ENCODE measurements around the gene GDAP2. TPM values are rescaled to one million over a fixed set of nuclear protein-coding genes. Genes with fewer than 3 reads are reported as not detected.

Gene GDAP2
- total RNA-seq, 2 donors from 2014 or later, result 14.4 to 26.6 TPM

DNA sequence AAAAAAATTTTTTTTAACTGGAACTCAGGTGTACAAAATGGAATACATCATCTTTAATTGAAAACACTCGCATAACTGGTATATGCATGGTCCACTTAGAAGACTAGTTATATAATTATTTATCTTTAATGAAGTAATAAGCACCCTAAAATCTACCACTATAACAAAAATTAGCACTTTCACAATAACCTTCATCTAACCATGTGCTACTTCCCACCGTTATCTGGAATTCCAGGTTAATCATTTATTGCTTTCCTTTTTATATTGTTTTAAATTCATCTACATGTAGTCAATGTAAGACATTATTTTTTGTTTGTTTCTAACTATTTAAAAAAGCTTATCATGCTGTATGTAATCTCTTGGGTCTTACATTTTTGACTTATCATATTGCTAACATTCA is 39.0 kb downstream of the GDAP2 start:
- Histone ChIP-seq H3K4me1 (replicated peaks) (no peaks in the 10 kb centered on the region), H3K27me3 (replicated peaks; ENCODE audit: insufficient read depth) (no peaks in the 10 kb centered on the region), H3K9me3 (no peaks in the 10 kb centered on the region), H3K27ac (no peak overlapping the region), H3K4me3 (no peak overlapping the region), H3K36me3 (no peaks in the 10 kb centered on the region)
- 92% methylated on average over 2 of the region's 2 CpGs for WGBS
- intact Hi-C loops (cut with DNase I), result loop anchor here (5.0 kb wide), 1 partner anchor 358 kb away; no protein-coding TSS in a partner anchor
- DNase-seq (ENCODE audit: low spot score), result no peak
- TF ChIP-seq POLR2AphosphoS5 (IDR thresholded peaks at IDR 0.05) (no peak), POLR2A (IDR thresholded peaks at IDR 0.05) (no peak)
- TF ChIP-seq, protein P1, sequence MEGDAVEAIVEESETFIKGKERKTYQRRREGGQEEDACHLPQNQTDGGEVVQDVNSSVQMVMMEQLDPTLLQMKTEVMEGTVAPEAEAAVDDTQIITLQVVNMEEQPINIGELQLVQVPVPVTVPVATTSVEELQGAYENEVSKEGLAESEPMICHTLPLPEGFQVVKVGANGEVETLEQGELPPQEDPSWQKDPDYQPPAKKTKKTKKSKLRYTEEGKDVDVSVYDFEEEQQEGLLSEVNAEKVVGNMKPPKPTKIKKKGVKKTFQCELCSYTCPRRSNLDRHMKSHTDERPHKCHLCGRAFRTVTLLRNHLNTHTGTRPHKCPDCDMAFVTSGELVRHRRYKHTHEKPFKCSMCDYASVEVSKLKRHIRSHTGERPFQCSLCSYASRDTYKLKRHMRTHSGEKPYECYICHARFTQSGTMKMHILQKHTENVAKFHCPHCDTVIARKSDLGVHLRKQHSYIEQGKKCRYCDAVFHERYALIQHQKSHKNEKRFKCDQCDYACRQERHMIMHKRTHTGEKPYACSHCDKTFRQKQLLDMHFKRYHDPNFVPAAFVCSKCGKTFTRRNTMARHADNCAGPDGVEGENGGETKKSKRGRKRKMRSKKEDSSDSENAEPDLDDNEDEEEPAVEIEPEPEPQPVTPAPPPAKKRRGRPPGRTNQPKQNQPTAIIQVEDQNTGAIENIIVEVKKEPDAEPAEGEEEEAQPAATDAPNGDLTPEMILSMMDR (IDR thresholded peaks at IDR 0.05), result no peak

GRCh38 chr1:117886101-117886795 is 43.2 kb downstream of the GDAP2 start:
- H3K27me3 ChIP-seq (replicated peaks; ENCODE audit: insufficient read depth), result no peaks in the 10 kb centered on the region
- DNase-seq (ENCODE audit: low spot score), result no peak
- no peak overlapping the region for H3K4me3 ChIP-seq
- H3K36me3 ChIP-seq, result no peaks in the 10 kb centered on the region
- WGBS, result 93% methylated on average over 2 of the region's 2 CpGs
- no peaks in the 10 kb centered on the region for H3K9me3 ChIP-seq
- no peak for TF ChIP-seq POLR2A (IDR thresholded peaks at IDR 0.05)
- TF ChIP-seq, protein P1 (IDR thresholded peaks at IDR 0.05), result no peak
- TF ChIP-seq POLR2AphosphoS5 (IDR thresholded peaks at IDR 0.05), result no peak
- no peak overlapping the region for H3K27ac ChIP-seq
- no peaks in the 10 kb centered on the region for H3K4me1 ChIP-seq (replicated peaks)
- intact Hi-C loops (cut with DNase I), result no loop called here

DNA sequence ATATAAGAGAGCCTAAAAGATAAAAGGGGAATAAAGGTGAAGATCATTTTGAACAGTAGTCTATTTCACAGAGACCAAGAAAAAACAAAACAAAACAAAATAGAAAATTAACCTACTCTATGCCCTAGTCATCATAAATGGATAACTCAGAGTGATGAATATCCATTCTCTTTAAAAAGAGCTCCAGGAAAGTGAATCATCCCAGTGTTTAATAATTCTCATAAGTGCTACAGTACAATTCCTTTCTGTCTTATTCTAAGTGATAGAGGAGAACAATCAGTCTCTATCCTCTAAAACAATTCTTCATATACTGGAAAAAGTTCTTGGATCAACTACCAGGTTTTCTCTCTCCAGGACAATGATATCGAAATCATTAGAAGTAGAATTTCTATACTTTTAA is 45.8 kb downstream of the GDAP2 start:
- intact Hi-C loops (cut with DNase I), result no loop called here
- Histone ChIP-seq H3K9me3 (no peaks in the 10 kb centered on the region), H3K36me3 (no peaks in the 10 kb centered on the region), H3K4me3 (no peak overlapping the region), H3K27me3 (replicated peaks; ENCODE audit: insufficient read depth) (no peaks in the 10 kb centered on the region), H3K4me1 (replicated peaks) (no peaks in the 10 kb centered on the region), H3K27ac (no peak overlapping the region)
- no peak for DNase-seq (ENCODE audit: low spot score)
- no peak for TF ChIP-seq POLR2AphosphoS5 (IDR thresholded peaks at IDR 0.05)
- TF ChIP-seq, protein P1 (IDR thresholded peaks at IDR 0.05), result no peak
- TF ChIP-seq POLR2A (IDR thresholded peaks at IDR 0.05), result no peak
- 98% methylated on average over 1 of the region's 1 CpG for WGBS

DNA sequence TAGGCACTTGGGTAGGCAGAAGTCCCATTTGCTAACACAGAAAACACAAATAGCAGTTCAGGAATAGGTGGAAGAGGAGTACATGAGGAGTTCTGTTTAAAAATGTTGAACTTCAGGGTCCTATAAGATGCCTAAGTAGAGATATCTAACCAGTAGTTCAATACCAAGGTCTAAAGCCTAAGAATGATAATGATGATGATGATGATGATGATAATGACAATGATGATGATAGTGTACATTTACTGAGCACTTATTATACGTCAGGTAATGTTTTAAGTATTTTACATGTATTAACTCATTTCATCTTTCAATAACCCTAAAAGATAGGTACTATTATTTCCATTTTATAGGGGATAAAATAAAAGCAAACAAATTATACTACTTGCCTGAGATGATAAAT is 50.1 kb downstream of the GDAP2 start:
- Histone ChIP-seq H3K36me3 (no peaks in the 10 kb centered on the region), H3K27me3 (replicated peaks; ENCODE audit: insufficient read depth) (no peaks in the 10 kb centered on the region), H3K27ac (no peak overlapping the region), H3K4me3 (no peak overlapping the region), H3K4me1 (replicated peaks) (no peaks in the 10 kb centered on the region), H3K9me3 (no peaks in the 10 kb centered on the region)
- DNase-seq (ENCODE audit: low spot score), result no peak
- WGBS, result 89% methylated on average over 1 of the region's 1 CpG
- intact Hi-C loops (cut with DNase I), result no loop called here
- TF ChIP-seq POLR2A (IDR thresholded peaks at IDR 0.05) (no peak), POLR2AphosphoS5 (IDR thresholded peaks at IDR 0.05) (no peak)
- TF ChIP-seq, protein P1 (IDR thresholded peaks at IDR 0.05), result no peak

DNA sequence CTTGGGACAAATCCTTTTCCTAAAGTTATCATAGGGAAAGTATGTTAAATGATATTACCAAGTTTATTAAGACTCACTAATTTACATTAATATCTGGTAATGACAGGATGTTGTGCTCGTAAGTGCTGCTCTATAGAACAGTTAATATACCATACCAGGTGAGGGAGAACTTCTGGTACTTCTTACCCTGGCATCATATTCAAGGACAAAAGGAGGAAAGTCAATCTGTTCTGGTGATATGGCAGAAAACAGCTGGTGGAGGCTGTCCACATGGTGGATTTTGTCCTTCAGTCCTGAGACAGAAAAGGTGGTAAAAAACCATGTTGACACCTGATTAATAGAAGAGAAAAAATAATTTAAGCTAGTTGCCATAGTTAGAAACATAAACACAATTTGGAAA is 51.6 kb downstream of the GDAP2 start:
- WGBS, result 100% methylated on average over 1 of the region's 1 CpG
- intact Hi-C loops (cut with DNase I), result no loop called here

More for the DNA sequence above, 51.6 kb downstream of the GDAP2 start:
- no peak for DNase-seq (ENCODE audit: low spot score)
- Histone ChIP-seq H3K27ac (no peak overlapping the region), H3K4me3 (no peak overlapping the region), H3K27me3 (replicated peaks; ENCODE audit: insufficient read depth) (no peaks in the 10 kb centered on the region), H3K9me3 (no peaks in the 10 kb centered on the region), H3K4me1 (replicated peaks) (no peaks in the 10 kb centered on the region), H3K36me3 (no peaks in the 10 kb centered on the region)
- TF ChIP-seq POLR2AphosphoS5 (IDR thresholded peaks at IDR 0.05) (no peak), POLR2A (IDR thresholded peaks at IDR 0.05) (no peak)
- TF ChIP-seq, protein P1 (IDR thresholded peaks at IDR 0.05), result no peak
